Panc1 (cell line): ENCODE data around the gene ALK. TPM values are rescaled to one million over a fixed set of nuclear protein-coding genes. Genes with fewer than 3 reads are reported as not detected.

Experiments used
- ATAC-seq: fragments of 200-7000 bp; cut with Tn5 transposase; 2 replicates; pipeline ENCODE4 v1.9.1; 2020; ENCODE audit warnings: mild to moderate bottlenecking, moderate library complexity
- BruUV-seq: library from RNA; stranded (reverse); fragments of 400-500 nt; replicated peaks from 2 replicates; lab custom pipeline; 2021; lab: Mats Ljungman, UMichigan
- CTCF ChIA-PET: fragments of 300-600 bp; sonication (Branson Sonifier 250); formaldehyde crosslinking; loops from one replicate; lab custom pipeline; 2022; ENCODE audit warnings: antibody characterized with exemption; lab: Charles Lee
- POLR2A ChIA-PET: fragments of 300-600 bp; sonication (Branson Sonifier 250); formaldehyde crosslinking; loops from one replicate; lab custom pipeline; 2022; ENCODE audit warnings: antibody characterized with exemption; lab: Charles Lee
- DNase-seq: peaks from one replicate; pipeline ENCODE4 v3.0.0-alpha.2; 2010; ENCODE audit warnings: low read depth, low spot score
- H3K27ac ChIP-seq: 2 replicates; pipeline ENCODE4 v1.5.1; 2011; ENCODE audit warnings: mild to moderate bottlenecking, low read length, inconsistent platforms
- H3K27me3 ChIP-seq: fragments of 200-500 bp; sonication (Bioruptor generic); 2 replicates; pipeline ENCODE4 v1.6.0; 2014; ENCODE audit warnings: low read length, inconsistent platforms; ENCODE audit not compliant: control insufficient read depth, insufficient read depth
- H3K36me3 ChIP-seq: fragments of 200-500 bp; sonication (Bioruptor generic); 2 replicates; pipeline ENCODE4 v1.5.1; 2014; ENCODE audit warnings: inconsistent platforms, mild to moderate bottlenecking, low read length, moderate library complexity; ENCODE audit not compliant: control insufficient read depth, insufficient read depth
- H3K4me1 ChIP-seq: 2 replicates; pipeline ENCODE4 v1.5.1; 2011; ENCODE audit warnings: inconsistent platforms, mild to moderate bottlenecking, low read length, moderate library complexity; ENCODE audit not compliant: control insufficient read depth, insufficient read depth
- H3K4me3 ChIP-seq, 2 experiments: 2 replicates each; pipeline ENCODE4 v1.5.1; 2011 to 2012; ENCODE audit warnings: low read depth in 2 of 2, low read length in 2 of 2, mild to moderate bottlenecking in 2 of 2, inconsistent platforms in 1 of 2, moderate library complexity in 1 of 2
- H3K9me3 ChIP-seq: fragments of 200-500 bp; sonication (Bioruptor generic); 2 replicates; pipeline ENCODE4 v1.5.1; 2014; ENCODE audit warnings: low read depth, mild to moderate bottlenecking, inconsistent platforms, low read length, moderate library complexity; ENCODE audit not compliant: control insufficient read depth, insufficient read depth
- POLR2AphosphoS5 ChIP-seq: IDR thresholded peaks from 2 replicates; pipeline ENCODE4 v1.6.1; 2012; ENCODE audit warnings: mild to moderate bottlenecking, low read depth, low read length, moderate library complexity
- SIN3A ChIP-seq: IDR thresholded peaks from 2 replicates; pipeline ENCODE4 v1.6.1; 2012; ENCODE audit warnings: low read depth, mild to moderate bottlenecking, low read length, moderate library complexity, borderline replicate concordance; ENCODE audit not compliant: insufficient read depth
- TCF7L2 ChIP-seq: IDR thresholded peaks from 2 replicates; pipeline ENCODE4 v1.6.1; 2011; ENCODE audit warnings: mild to moderate bottlenecking, low read depth, low read length, inconsistent platforms
- in situ Hi-C: cut with HindIII; loops from 2 replicates; pipeline ENCODE4 v1.10.0; 2016; ENCODE audit warnings: low sequenced_read_pairs, low pct_unique_long_range_greater_than_20kb
- intact Hi-C: fragments of 100-400 bp; cut with micrococcal nuclease; formaldehyde crosslinking; loops from one replicate; pipeline ENCODE4 v1.10.0; 2022; ENCODE audit not compliant: unreplicated experiment
- total RNA-seq: library from RNA; stranded (reverse); gene quantifications from one replicate; pipeline ENCODE4 v1.2.1, GENCODE V29; 2021; ENCODE audit not compliant: unreplicated experiment
- TF ChIP-seq, protein P1 (sequence below), 2 experiments: IDR thresholded peaks; 2 replicates each; pipeline ENCODE4 v1.6.1; 2011 to 2012; ENCODE audit warnings: low read depth in 2 of 2, control low read depth in 1 of 2, low read length in 1 of 2, mild to moderate bottlenecking in 1 of 2, moderate library complexity in 1 of 2; ENCODE audit not compliant: insufficient read depth in 1 of 2
- TF ChIP-seq, protein P2 (sequence below): fragments of 450-650 bp; IDR thresholded peaks from 2 replicates; pipeline ENCODE4 v1.5.1; 2017; ENCODE audit warnings: mild to moderate bottlenecking

The ALK gene
- total RNA-seq, 1 experiment from 2014 or later: not detected

DNA sequence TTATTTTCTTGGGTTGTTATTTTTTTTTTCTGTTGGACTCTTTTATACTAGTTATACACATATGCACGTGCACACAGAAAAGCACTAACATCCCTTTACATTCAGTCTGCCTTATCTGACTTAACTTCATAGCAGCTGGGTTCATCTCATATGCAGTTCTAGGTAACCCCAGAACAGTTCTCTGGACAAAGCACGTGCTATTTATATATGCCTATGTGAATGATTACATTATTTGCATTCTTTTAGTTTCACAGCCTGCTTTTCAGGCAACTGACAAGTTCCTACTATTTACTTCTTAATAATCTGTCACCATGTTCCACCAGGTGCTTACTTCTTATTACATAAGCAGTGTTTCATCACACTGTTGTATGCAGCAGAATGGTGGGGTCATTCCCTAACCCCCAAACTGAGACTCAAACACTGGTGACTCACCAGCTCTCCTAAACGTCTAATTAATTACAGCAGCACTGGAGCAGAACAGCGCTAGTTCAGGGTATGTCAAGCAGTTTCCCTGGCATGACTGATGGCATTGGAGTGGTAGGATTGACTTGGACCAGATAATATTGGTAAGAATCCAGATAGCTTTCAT lies 433.3 kb downstream of the ALK start:
- intact Hi-C loops: no loop called here
- no peak for ATAC-seq
- no peak for DNase-seq
- Histone ChIP-seq H3K4me1 (no peaks in the 10 kb centered on the region), H3K27me3 (peaks cover 10% of the 10 kb centered on the region; the same call in 1 of the 2 replicates), H3K4me3 (no peak overlapping the region), H3K36me3 (no peaks in the 10 kb centered on the region), H3K27ac (no peak overlapping the region), H3K9me3 (no peaks in the 10 kb centered on the region)
- ChIA-PET CTCF (no interaction called here), POLR2A (no interaction called here)
- in situ Hi-C loops: no loop called here
- no TSS peak for BruUV-seq
- TF ChIP-seq, protein P1, sequence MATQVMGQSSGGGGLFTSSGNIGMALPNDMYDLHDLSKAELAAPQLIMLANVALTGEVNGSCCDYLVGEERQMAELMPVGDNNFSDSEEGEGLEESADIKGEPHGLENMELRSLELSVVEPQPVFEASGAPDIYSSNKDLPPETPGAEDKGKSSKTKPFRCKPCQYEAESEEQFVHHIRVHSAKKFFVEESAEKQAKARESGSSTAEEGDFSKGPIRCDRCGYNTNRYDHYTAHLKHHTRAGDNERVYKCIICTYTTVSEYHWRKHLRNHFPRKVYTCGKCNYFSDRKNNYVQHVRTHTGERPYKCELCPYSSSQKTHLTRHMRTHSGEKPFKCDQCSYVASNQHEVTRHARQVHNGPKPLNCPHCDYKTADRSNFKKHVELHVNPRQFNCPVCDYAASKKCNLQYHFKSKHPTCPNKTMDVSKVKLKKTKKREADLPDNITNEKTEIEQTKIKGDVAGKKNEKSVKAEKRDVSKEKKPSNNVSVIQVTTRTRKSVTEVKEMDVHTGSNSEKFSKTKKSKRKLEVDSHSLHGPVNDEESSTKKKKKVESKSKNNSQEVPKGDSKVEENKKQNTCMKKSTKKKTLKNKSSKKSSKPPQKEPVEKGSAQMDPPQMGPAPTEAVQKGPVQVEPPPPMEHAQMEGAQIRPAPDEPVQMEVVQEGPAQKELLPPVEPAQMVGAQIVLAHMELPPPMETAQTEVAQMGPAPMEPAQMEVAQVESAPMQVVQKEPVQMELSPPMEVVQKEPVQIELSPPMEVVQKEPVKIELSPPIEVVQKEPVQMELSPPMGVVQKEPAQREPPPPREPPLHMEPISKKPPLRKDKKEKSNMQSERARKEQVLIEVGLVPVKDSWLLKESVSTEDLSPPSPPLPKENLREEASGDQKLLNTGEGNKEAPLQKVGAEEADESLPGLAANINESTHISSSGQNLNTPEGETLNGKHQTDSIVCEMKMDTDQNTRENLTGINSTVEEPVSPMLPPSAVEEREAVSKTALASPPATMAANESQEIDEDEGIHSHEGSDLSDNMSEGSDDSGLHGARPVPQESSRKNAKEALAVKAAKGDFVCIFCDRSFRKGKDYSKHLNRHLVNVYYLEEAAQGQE (IDR thresholded peaks at IDR 0.05; ENCODE audit: insufficient read depth in 1 of 2, low read depth in 2 of 2, low read length in 1 of 2): no peak
- TF ChIP-seq POLR2AphosphoS5 (no peak), TCF7L2 (no peak), SIN3A (no peak)
- TF ChIP-seq, protein P2, sequence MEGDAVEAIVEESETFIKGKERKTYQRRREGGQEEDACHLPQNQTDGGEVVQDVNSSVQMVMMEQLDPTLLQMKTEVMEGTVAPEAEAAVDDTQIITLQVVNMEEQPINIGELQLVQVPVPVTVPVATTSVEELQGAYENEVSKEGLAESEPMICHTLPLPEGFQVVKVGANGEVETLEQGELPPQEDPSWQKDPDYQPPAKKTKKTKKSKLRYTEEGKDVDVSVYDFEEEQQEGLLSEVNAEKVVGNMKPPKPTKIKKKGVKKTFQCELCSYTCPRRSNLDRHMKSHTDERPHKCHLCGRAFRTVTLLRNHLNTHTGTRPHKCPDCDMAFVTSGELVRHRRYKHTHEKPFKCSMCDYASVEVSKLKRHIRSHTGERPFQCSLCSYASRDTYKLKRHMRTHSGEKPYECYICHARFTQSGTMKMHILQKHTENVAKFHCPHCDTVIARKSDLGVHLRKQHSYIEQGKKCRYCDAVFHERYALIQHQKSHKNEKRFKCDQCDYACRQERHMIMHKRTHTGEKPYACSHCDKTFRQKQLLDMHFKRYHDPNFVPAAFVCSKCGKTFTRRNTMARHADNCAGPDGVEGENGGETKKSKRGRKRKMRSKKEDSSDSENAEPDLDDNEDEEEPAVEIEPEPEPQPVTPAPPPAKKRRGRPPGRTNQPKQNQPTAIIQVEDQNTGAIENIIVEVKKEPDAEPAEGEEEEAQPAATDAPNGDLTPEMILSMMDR: no peak

DNA sequence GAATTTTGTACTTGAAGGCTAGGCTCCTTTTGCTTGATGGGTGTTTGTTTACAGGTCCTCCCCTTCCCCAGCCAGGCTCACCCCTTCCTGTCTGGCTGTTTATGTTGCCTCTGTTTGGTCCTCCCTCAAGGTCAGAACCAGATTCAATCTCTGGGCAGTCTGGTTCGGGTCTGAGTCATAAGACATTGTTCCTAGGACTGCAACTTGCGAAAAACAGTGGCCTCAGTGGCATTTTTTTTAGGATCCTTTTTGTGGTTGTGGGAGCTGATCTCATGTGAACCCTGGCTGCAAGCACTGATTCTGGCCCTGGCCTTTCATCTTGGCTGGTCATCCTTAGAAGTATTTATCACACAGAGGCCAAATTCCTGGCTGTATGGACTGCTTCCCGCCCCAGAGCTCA lies 435.8 kb downstream of the ALK start:
- no peak overlapping the region for H3K27ac ChIP-seq
- no TSS peak for BruUV-seq
- intact Hi-C loops: no loop called here

More for the DNA sequence above, 435.8 kb downstream of the ALK start:
- ATAC-seq: no peak
- TF ChIP-seq, protein P1 (IDR thresholded peaks at IDR 0.05; ENCODE audit: insufficient read depth in 1 of 2, low read depth in 2 of 2, low read length in 1 of 2): no peak
- TF ChIP-seq, protein P2: no peak
- Histone ChIP-seq H3K9me3 (no peaks in the 10 kb centered on the region), H3K4me3 (no peak overlapping the region), H3K36me3 (no peaks in the 10 kb centered on the region), H3K27me3 (peaks cover 10% of the 10 kb centered on the region; the same call in 1 of the 2 replicates), H3K4me1 (no peaks in the 10 kb centered on the region)
- ChIA-PET POLR2A (no interaction called here), CTCF (no interaction called here)
- in situ Hi-C loops: no loop called here
- DNase-seq: no peak
